HepG2 (cell line): Measurements from ENCODE around the gene RIMKLB. TPM values are rescaled to one million over a fixed set of nuclear protein-coding genes. Genes with fewer than 3 reads are reported as not detected.

Experiments used
- ATAC-seq: fragments of 200-7000 bp; cut with Tn5 transposase; 3 replicates; pipeline ENCODE4 v1.9.1; 2020; ENCODE audit warnings: mild to moderate bottlenecking, moderate library complexity
- BruUV-seq: library from RNA; stranded (reverse); fragments of 400-500 nt; replicated peaks from 2 replicates; lab custom pipeline; 2021; lab: Mats Ljungman, UMichigan
- CTCF ChIA-PET: fragments of 300-600 bp; formaldehyde crosslinking; extraction: SDS; loops from one replicate; lab custom pipeline; 2021; ENCODE audit warnings: low total read pairs, inconsistent platforms, low intra/inter-chr PET ratio; lab: Yijun Ruan, JAX
- POLR2A ChIA-PET: fragments of 350-600 bp; sonication (Branson Sonifier 250); formaldehyde crosslinking; loops from one replicate; lab custom pipeline; 2020; ENCODE audit warnings: antibody characterized with exemption, inconsistent platforms; lab: Yijun Ruan, JAX
- DNase-seq: peaks from one replicate; pipeline ENCODE4 v3.0.0-alpha.2; 2015; ENCODE audit warnings: low spot score
- FAIRE-seq: peaks from 3 replicates; lab custom pipeline; 2011; peaks lifted over from hg19 to GRCh38; lab: Jason Lieb, UNC
- H2AFZ ChIP-seq: one replicate; pipeline ENCODE4 v1.6.1; 2011; ENCODE audit warnings: low read length, inconsistent platforms
- H3K27ac ChIP-seq: fragments of 300-600 bp; 3 replicates; pipeline ENCODE4 v1.8.0; 2011; ENCODE audit warnings: mixed run types, mild to moderate bottlenecking, mixed read lengths, low read length, inconsistent platforms; ENCODE audit not compliant: insufficient read depth; ENCODE audit errors: extremely low read length
- H3K27me3 ChIP-seq, 2 experiments: fragments of 200-600 bp in 1 of 2; 2 replicates in 1 of 2; 3 replicates in 1 of 2; pipeline versions ENCODE4 v1.6.0 to v1.8.0; 2011; ENCODE audit warnings: low read length in 2 of 2, mild to moderate bottlenecking in 2 of 2, moderate library complexity in 2 of 2, inconsistent platforms in 1 of 2; ENCODE audit not compliant: insufficient read depth in 2 of 2, control insufficient read depth in 1 of 2
- H3K36me3 ChIP-seq, 2 experiments: fragments of 200-600 bp in 1 of 2; replicated peaks in 1 of 2; 2 replicates in 1 of 2; 3 replicates in 1 of 2; pipeline versions ENCODE4 v1.5.1 to v1.8.0; 2011; ENCODE audit warnings: low read length in 2 of 2, inconsistent platforms in 1 of 2; ENCODE audit not compliant: insufficient read depth in 2 of 2, control insufficient read depth in 1 of 2
- H3K4me1 ChIP-seq: 2 replicates; pipeline ENCODE4 v1.5.1; 2012; ENCODE audit warnings: low read length, inconsistent platforms; ENCODE audit not compliant: insufficient read depth
- H3K4me2 ChIP-seq: 2 replicates; pipeline ENCODE4 v1.6.0; 2011; ENCODE audit warnings: low read depth, low read length, inconsistent platforms
- H3K4me3 ChIP-seq, 3 experiments: fragments of 200-600 bp in 1 of 3; sonication (generic), shearing (Covaris generic) in 1 of 3; replicated peaks in 1 of 3; 2 replicates each; pipeline ENCODE4 v1.5.1; 2011 to 2016; ENCODE audit warnings: low read length in 3 of 3, inconsistent platforms in 2 of 3, low read depth in 2 of 3, mild to moderate bottlenecking in 2 of 3, control low read depth in 1 of 3, mixed read lengths in 1 of 3; ENCODE audit not compliant: insufficient read depth in 1 of 3
- H3K79me2 ChIP-seq: one replicate; pipeline ENCODE4 v1.6.1; 2011; ENCODE audit warnings: low read length, inconsistent platforms; ENCODE audit not compliant: insufficient read depth
- H3K9ac ChIP-seq: 2 replicates; pipeline ENCODE4 v1.6.0; 2011; ENCODE audit warnings: mild to moderate bottlenecking, low read depth, low read length, inconsistent platforms; ENCODE audit not compliant: insufficient read depth
- H3K9me3 ChIP-seq: 2 replicates; pipeline ENCODE4 v1.5.1; 2012; ENCODE audit warnings: mild to moderate bottlenecking, low read length
- H4K20me1 ChIP-seq: 2 replicates; pipeline ENCODE4 v1.6.0; 2011; ENCODE audit warnings: inconsistent platforms, mild to moderate bottlenecking, low read length, moderate library complexity; ENCODE audit not compliant: insufficient read depth
- AGO1 ChIP-seq: fragments of 200-400 bp; formaldehyde crosslinking; IDR thresholded peaks from 2 replicates; pipeline ENCODE4 v1.6.1; 2017; ENCODE audit warnings: mild to moderate bottlenecking, low read depth, low read length, moderate library complexity; ENCODE audit not compliant: poor library complexity, severe bottlenecking
- FOXP1 ChIP-seq, 2 experiments: fragments of 450-650 bp in 1 of 2; IDR thresholded peaks; 2 replicates each; pipeline ENCODE4 v1.6.1; 2017 to 2018; ENCODE audit warnings: antibody characterized with exemption in 1 of 2
- HNRNPLL ChIP-seq: fragments of 200-400 bp; formaldehyde crosslinking; IDR thresholded peaks from 2 replicates; pipeline ENCODE4 v1.6.1; 2017; ENCODE audit warnings: mild to moderate bottlenecking, low read depth, low read length; ENCODE audit not compliant: poor library complexity, severe bottlenecking
- KDM2A ChIP-seq: sonication (generic); formaldehyde crosslinking; IDR thresholded peaks from 2 replicates; pipeline ENCODE4 v1.4.0; 2020; ENCODE audit warnings: low read depth, missing genetic modification reagents, borderline replicate concordance
- NFKB2 ChIP-seq: sonication (generic); formaldehyde crosslinking; IDR thresholded peaks from 2 replicates; pipeline ENCODE4 v1.4.0; 2020; ENCODE audit warnings: missing genetic modification reagents, borderline replicate concordance
- TAF1 ChIP-seq: sonication (generic); formaldehyde crosslinking; IDR thresholded peaks from 2 replicates; pipeline ENCODE4 v1.4.0; 2020; ENCODE audit warnings: missing genetic modification reagents
- WGBS: methylation state at CpG from one replicate; pipeline ENCODE4 v1.1.6; 2017; ENCODE audit warnings: low lambda C conversion rate; 5-methylcytosine and 5-hydroxymethylcytosine counted together
- in situ Hi-C: cut with HindIII; loops from 2 replicates; pipeline ENCODE4 v1.10.0; 2017; ENCODE audit warnings: low pct_unique_long_range_greater_than_20kb; ENCODE audit not compliant: extremely low pct_ligation_motif_present
- intact Hi-C: fragments of 100-400 bp; cut with micrococcal nuclease; formaldehyde crosslinking; loops from one replicate; pipeline ENCODE4 v1.10.0; 2022; ENCODE audit not compliant: unreplicated experiment
- polyA plus RNA-seq, 8 experiments: library from polyadenylated mRNA; depleted of rRNA in 3 of 8; stranded (reverse) in 7 of 8; unstranded in 1 of 8; fragments of >200 nt; fragmentation: Illumina TruSeq in 4 of 8; extraction: Trizol in 4 of 8; gene quantifications; 2 replicates each; pipeline versions ENCODE4 v1.2.1 to v1.2.3, GENCODE V29; 2011 to 2016; ENCODE audit warnings: low read depth in 4 of 8, missing spikeins in 1 of 8, mixed read lengths in 1 of 8; ENCODE audit not compliant: insufficient read depth in 1 of 8
- total RNA-seq, 5 experiments: library from RNA; depleted of rRNA; stranded (reverse); fragments of >200 nt; fragmentation: Illumina TruSeq; extraction: Trizol; gene quantifications; 2 replicates each; pipeline ENCODE4 v1.2.3, GENCODE V29; 2016; ENCODE audit warnings: low read depth in 1 of 5
- TF ChIP-seq, protein P1 (sequence below): sonication (generic); formaldehyde crosslinking; IDR thresholded peaks from 2 replicates; pipeline ENCODE4 v1.4.0; 2020; ENCODE audit warnings: missing genetic modification reagents
- TF ChIP-seq, protein P2 (sequence below): sonication (generic); formaldehyde crosslinking; IDR thresholded peaks from 2 replicates; pipeline ENCODE4 v1.5.0; 2020; ENCODE audit warnings: mild to moderate bottlenecking, missing genetic modification reagents

Gene RIMKLB
- total and polyA plus RNA-seq, 2 of the 13 experiments (the other 11 are each of a cell fraction or from before 2014, with no cell fraction given): 0.33 to 0.40 TPM

DNA sequence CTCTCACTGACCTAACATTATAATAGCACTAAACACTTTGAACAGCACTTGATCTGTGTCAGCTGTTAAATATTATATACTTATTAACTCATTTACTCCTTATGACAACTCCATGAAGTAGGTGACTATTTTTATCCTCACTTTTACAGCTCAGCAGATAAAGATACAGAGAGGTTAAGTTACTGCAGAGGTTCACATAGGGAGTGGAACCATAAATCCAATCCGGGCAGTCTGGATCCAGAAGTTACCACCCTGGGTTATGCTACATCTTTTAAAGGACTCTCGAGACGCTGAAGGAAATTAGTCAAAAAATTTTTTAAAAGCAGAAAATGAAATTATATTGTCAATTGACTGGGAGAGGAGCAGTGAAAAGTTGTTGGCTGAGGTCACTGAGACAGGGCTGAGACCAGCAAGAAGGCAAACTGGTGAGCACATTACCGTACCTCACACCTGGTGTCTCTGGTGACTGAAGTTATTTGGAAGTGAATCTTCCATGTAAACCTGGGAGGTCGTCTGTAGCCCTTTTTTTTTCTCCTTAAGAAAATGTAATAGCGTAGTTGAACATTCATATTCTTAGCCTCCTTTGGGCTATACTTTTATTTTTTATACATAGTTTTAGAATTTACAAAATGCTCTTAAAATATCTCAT is 1.2 kb upstream of the RIMKLB start (continued):
- TF ChIP-seq, protein P1, sequence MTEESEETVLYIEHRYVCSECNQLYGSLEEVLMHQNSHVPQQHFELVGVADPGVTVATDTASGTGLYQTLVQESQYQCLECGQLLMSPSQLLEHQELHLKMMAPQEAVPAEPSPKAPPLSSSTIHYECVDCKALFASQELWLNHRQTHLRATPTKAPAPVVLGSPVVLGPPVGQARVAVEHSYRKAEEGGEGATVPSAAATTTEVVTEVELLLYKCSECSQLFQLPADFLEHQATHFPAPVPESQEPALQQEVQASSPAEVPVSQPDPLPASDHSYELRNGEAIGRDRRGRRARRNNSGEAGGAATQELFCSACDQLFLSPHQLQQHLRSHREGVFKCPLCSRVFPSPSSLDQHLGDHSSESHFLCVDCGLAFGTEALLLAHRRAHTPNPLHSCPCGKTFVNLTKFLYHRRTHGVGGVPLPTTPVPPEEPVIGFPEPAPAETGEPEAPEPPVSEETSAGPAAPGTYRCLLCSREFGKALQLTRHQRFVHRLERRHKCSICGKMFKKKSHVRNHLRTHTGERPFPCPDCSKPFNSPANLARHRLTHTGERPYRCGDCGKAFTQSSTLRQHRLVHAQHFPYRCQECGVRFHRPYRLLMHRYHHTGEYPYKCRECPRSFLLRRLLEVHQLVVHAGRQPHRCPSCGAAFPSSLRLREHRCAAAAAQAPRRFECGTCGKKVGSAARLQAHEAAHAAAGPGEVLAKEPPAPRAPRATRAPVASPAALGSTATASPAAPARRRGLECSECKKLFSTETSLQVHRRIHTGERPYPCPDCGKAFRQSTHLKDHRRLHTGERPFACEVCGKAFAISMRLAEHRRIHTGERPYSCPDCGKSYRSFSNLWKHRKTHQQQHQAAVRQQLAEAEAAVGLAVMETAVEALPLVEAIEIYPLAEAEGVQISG: no peak
- TF ChIP-seq TAF1 (CRISPR knock-in tag) (no peak), KDM2A (no peak), AGO1 (no peak), NFKB2 (CRISPR knock-in tag) (no peak), FOXP1 (IDR thresholded peaks at IDR 0.05) (no peak), FOXP1 (CRISPR knock-in tag; IDR thresholded peaks at IDR 0.05) (no peak)

DNA sequence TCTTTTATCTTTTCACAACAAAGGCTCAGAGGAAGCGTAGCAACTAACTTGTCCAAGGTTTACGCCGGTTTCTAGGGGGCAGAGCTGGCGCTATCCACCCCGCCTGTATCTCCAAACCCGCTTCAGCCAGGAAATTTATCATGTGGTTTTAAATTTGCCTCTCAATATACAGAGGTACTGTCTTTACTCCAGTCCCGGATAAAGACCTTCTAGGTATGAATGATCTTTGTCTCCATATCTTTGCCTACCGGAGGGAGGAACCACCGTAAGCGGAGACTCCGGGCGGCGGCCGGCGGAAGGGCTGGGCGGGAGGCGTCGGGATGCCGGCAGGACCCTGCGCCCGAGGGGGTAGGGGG is 693 bp upstream of the RIMKLB start:
- Histone ChIP-seq H3K79me2 (no peaks in the 10 kb centered on the region), H3K4me1 (peaks cover 8% of the 10 kb centered on the region), H3K27ac (no peak overlapping the region), H3K36me3 (no peaks in the 10 kb centered on the region), H4K20me1 (no peaks in the 10 kb centered on the region), H3K4me2 (peak overlapping the region; percentile 79), H3K27me3 (peaks cover 3 to 42% of the 10 kb centered on the region in 2 experiments; a peak in 3 of 5 replicates), H3K9ac (no peak overlapping the region), H2AFZ (no peak overlapping the region), H3K9me3 (no peaks in the 10 kb centered on the region), H3K4me3 (peak overlapping the region; percentile 20 to 75 (median 58); a peak in 4 of 6 replicates)
- DNase-seq: no peak
- FAIRE-seq: no peak
- ChIA-PET POLR2A (no interaction called here), CTCF (no interaction called here)
- WGBS: 4% methylated on average over 16 of the region's 21 CpGs
- peak; percentile 44 for ATAC-seq
- intact Hi-C loops: no loop called here
- TF ChIP-seq, protein P2, sequence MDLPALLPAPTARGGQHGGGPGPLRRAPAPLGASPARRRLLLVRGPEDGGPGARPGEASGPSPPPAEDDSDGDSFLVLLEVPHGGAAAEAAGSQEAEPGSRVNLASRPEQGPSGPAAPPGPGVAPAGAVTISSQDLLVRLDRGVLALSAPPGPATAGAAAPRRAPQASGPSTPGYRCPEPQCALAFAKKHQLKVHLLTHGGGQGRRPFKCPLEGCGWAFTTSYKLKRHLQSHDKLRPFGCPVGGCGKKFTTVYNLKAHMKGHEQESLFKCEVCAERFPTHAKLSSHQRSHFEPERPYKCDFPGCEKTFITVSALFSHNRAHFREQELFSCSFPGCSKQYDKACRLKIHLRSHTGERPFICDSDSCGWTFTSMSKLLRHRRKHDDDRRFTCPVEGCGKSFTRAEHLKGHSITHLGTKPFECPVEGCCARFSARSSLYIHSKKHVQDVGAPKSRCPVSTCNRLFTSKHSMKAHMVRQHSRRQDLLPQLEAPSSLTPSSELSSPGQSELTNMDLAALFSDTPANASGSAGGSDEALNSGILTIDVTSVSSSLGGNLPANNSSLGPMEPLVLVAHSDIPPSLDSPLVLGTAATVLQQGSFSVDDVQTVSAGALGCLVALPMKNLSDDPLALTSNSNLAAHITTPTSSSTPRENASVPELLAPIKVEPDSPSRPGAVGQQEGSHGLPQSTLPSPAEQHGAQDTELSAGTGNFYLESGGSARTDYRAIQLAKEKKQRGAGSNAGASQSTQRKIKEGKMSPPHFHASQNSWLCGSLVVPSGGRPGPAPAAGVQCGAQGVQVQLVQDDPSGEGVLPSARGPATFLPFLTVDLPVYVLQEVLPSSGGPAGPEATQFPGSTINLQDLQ (CRISPR knock-in tag): no peak
- TF ChIP-seq HNRNPLL: peak; percentile 85
- no TSS peak for BruUV-seq
- in situ Hi-C loops: no loop called here
